ENCODE measurements around the gene HIGD1A. TPM values are rescaled to one million over a fixed set of nuclear protein-coding genes. Genes with fewer than 3 reads are reported as not detected.

The HIGD1A gene
- total and polyA plus RNA-seq, 7 donors = 81.0 to 169 (median 118) TPM

GRCh38 chr3:42803414-42804105 lies 730 bp downstream of the HIGD1A start:
- H3K4me3 ChIP-seq = peak overlapping the region; percentile 83
- WGBS, 3 donors = 1% methylated on average over 32 to 33 of the region's 33 CpGs
- no peak for TF ChIP-seq CTCF (IDR thresholded peaks at IDR 0.05)
- H3K9me3 ChIP-seq = no peaks in the 10 kb centered on the region
- peak overlapping the region; percentile 92 for H3K27ac ChIP-seq
- H3K4me1 ChIP-seq = peaks cover 34% of the 10 kb centered on the region
- DNase-seq (no peak), ATAC-seq (peak; percentile 57 to 65 (median 62))
- intact Hi-C loops (cut with DNase I) = no loop called here
- no peaks in the 10 kb centered on the region for H3K27me3 ChIP-seq (ENCODE audit: insufficient read depth in 3 of 3, low read length in 2 of 3)
- H3K36me3 ChIP-seq (ENCODE audit: insufficient read depth in 1 of 2, low read depth in 1 of 2) = no peaks in the 10 kb centered on the region

DNA sequence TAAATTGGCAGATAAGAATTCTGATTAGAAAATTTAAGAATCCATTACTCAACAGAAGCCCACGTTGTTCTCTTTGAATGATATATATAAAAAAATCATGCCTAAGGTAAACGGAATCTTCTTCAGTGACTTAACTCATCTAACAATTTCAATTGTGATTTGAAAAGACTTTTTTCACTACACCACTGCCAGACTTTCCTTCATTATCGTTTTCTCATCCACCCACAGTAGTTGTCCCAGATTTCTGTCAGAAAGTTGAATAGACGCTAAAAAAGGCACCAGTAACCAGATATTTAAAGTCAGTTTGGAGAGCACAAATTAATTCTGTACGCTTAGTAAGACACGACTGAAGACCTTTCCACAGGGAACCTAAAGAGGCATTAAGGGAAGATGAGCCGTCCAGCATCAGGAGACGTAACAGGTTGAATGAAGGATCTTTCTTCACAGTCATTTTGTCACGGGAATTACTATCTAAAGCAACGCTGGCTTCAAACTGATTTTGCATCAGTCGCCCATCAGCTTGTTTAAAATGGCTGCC lies 1.3 kb downstream of the HIGD1A start:
- no peak for TF ChIP-seq CTCF (IDR thresholded peaks at IDR 0.05)
- H3K4me1 ChIP-seq = peaks cover 34% of the 10 kb centered on the region
- peak in 1 of 4 donors; percentile 35 for ATAC-seq
- WGBS, 3 donors = 27 to 36% (median 31%) methylated on average over 11 of the region's 11 CpGs
- H3K9me3 ChIP-seq = no peaks in the 10 kb centered on the region
- no peaks in the 10 kb centered on the region for H3K27me3 ChIP-seq (ENCODE audit: insufficient read depth in 3 of 3, low read length in 2 of 3)
- no peaks in the 10 kb centered on the region for H3K36me3 ChIP-seq (ENCODE audit: insufficient read depth in 1 of 2, low read depth in 1 of 2)
- intact Hi-C loops (cut with DNase I) = no loop called here
- peak overlapping the region; percentile 83 for H3K4me3 ChIP-seq
- no peak for DNase-seq
- peak overlapping the region; percentile 92 for H3K27ac ChIP-seq

DNA sequence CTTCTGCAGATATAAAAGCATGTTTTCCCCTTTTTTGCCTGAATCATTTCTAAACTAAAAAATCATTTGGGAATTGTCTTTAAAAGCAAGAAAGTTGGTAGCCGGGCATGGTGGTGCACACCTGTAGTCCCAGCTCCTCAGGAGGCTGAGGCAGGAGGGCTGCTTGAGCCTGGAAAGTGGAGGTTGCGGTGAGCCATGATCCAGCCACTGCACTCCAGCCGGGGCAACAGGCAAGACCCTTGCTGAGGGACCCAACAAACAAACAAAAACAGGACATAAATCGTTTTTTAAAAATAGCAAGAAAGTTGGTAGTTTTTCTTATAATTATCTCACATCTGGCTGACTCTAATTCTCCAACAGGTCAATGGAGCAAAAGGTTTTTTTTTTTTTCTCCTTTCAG lies 2.5 kb downstream of the HIGD1A start:
- no peak for TF ChIP-seq CTCF (IDR thresholded peaks at IDR 0.05)
- Histone ChIP-seq H3K27me3 (ENCODE audit: insufficient read depth in 3 of 3, low read length in 2 of 3) (no peaks in the 10 kb centered on the region), H3K4me1 (peaks cover 34% of the 10 kb centered on the region), H3K36me3 (ENCODE audit: insufficient read depth in 1 of 2, low read depth in 1 of 2) (no peaks in the 10 kb centered on the region), H3K4me3 (no peak overlapping the region), H3K9me3 (no peaks in the 10 kb centered on the region), H3K27ac (peak overlapping the region; percentile 92)
- intact Hi-C loops (cut with DNase I) = no loop called here
- ATAC-seq (no peak), DNase-seq (no peak)
- WGBS, 3 donors = 95 to 97% (median 96%) methylated on average over 4 of the region's 4 CpGs

GRCh38 chr3:42801048-42801620 lies 3.2 kb downstream of the HIGD1A start:
- no peak for TF ChIP-seq CTCF (IDR thresholded peaks at IDR 0.05)
- ATAC-seq (no peak), DNase-seq (no peak)
- Histone ChIP-seq H3K27me3 (ENCODE audit: insufficient read depth in 3 of 3, low read length in 2 of 3) (no peaks in the 10 kb centered on the region), H3K9me3 (no peaks in the 10 kb centered on the region), H3K4me3 (no peak overlapping the region), H3K27ac (no peak overlapping the region), H3K36me3 (ENCODE audit: insufficient read depth in 1 of 2, low read depth in 1 of 2) (no peaks in the 10 kb centered on the region), H3K4me1 (peaks cover 34% of the 10 kb centered on the region)
- 73 to 87% (median 84%) methylated on average over 3 of the region's 3 CpGs for WGBS, 3 donors
- intact Hi-C loops (cut with DNase I) = no loop called here

All from psoas muscle (tissue), 8 donors.